ENCODE data around the gene ARHGAP35.

DNA sequence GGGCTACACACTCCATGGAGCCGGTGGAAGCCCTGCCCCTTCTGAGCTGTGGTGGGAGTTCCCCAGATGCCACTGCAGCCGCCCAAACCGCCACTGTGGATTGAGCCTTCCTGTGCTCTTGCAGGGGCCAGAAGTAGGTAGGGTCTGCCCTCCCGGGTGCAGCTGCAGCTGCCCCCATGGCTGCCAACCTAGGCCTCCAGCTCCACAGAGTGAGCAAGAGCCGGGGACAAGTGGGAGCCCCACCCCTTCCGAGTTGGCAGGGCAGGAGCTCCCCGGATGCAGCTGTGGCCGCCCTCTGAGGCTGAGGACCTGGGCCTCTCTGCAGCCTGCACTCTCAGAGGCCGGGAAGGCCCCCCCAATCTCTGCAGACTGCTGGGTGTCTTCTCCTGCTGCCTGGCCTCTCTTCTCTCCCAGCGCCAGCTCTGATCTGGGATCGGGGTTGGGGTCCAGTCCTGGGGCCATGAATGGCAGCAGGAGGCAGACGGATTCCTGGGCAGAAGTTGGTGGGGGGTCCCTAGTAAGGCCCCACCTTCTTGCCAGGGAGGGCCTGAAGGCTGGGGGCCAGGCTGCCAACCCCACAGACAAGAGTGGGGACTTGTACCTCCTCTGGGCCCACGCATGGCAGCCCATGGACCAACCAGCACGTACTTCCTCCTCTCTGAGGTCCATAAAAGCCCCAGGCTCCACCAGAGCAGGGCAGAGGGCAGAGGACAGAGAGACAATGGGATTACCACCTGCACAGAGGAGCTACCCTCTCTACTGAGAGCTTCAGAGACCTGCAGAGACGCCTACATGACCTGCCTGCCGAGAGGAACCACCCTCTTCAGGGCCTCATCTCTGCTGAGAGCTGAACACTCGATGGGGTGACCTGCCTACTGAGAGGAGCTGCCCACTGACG lies 39.0 kb upstream of the ARHGAP35 start:
- no peak for TF ChIP-seq FOXM1 (IDR thresholded peaks at IDR 0.05; ENCODE audit: low read depth)
- no peak for TF ChIP-seq TAF1 (IDR thresholded peaks at IDR 0.05; ENCODE audit: borderline replicate concordance, low read depth, low read length)
- TF ChIP-seq, protein P1, sequence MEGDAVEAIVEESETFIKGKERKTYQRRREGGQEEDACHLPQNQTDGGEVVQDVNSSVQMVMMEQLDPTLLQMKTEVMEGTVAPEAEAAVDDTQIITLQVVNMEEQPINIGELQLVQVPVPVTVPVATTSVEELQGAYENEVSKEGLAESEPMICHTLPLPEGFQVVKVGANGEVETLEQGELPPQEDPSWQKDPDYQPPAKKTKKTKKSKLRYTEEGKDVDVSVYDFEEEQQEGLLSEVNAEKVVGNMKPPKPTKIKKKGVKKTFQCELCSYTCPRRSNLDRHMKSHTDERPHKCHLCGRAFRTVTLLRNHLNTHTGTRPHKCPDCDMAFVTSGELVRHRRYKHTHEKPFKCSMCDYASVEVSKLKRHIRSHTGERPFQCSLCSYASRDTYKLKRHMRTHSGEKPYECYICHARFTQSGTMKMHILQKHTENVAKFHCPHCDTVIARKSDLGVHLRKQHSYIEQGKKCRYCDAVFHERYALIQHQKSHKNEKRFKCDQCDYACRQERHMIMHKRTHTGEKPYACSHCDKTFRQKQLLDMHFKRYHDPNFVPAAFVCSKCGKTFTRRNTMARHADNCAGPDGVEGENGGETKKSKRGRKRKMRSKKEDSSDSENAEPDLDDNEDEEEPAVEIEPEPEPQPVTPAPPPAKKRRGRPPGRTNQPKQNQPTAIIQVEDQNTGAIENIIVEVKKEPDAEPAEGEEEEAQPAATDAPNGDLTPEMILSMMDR (IDR thresholded peaks at IDR 0.05): no peak
- no peak for TF ChIP-seq RAD21 (IDR thresholded peaks at IDR 0.05; ENCODE audit: low read length)
- no peak for TF ChIP-seq NFIC (IDR thresholded peaks at IDR 0.05; ENCODE audit: borderline replicate concordance)
- no peak for TF ChIP-seq SIN3A (IDR thresholded peaks at IDR 0.05; ENCODE audit: borderline replicate concordance, low read depth, low read length)
- TF ChIP-seq RFX5 (IDR thresholded peaks at IDR 0.05; ENCODE audit: low read length): no peak
- TF ChIP-seq ELF1 (IDR thresholded peaks at IDR 0.05): no peak
- TF ChIP-seq GATA2 (CRISPR knock-in tag; IDR thresholded peaks at IDR 0.05): no peak
- TF ChIP-seq RCOR1 (IDR thresholded peaks at IDR 0.05; ENCODE audit: low read length): no peak
- no peak for TF ChIP-seq GABPA (IDR thresholded peaks at IDR 0.05; ENCODE audit: low read depth)
